Stimulated activated CD4-positive, alpha-beta T cell treated with anti-CD3 and anti-CD28 coated beads, Interleukin-12 subunit alpha, Interleukin-12 subunit beta, amount 100 ng/mL, for 48 hours (primary cell): ENCODE measurements around the gene RET.
"Not testable (repeated sequence)": the region's sequence is repeated elsewhere in the genome, so short reads cannot be mapped to it uniquely, and the experiment has no call there.

Experiments
- DNase-seq, 3 donors: peaks; one replicate each; pipeline ENCODE4 v3.0.0-alpha.2; 2020; ENCODE audit warnings: low read depth in 2 of 3, low spot score in 1 of 3

RET gene

DNA sequence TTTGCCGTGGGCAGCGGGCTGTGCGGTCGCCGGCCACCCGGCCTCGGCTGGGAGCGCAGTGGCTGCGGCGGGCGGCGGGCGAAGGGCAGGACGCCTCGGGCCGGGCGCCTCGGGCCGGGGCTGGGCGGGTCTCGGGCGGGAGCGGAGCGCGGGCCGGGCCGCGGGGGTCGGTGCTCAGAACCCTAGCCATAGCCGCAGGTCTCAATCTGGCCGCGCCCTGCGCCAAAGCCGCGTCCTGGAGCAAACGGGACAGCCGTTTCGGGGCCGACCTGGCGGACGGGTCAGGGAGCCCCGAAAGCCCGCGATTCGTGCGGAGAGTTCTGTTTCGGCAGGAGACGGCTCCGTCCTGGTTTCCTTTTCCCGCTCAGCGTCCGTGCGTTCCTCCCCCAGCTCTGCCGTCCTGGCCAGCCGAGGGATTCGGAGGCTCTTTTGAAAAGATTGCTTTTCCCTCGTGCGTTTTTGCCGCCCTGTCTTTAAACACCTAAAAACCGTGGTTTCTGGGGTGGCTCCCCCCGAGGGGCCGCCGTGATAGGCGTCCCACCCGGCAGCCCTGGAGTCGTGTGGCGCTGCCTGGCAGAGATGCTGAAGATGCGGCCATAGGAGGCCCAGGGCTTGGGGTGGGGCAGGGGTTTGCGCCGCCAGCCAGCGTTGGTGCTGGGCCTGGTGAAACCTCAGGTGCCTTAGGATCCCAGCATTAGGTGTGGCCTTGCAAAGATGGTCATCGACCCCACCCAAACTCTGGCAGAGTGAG lies 727 bp downstream of the RET start:
- DNase-seq: no peak

- no peak for DNase-seq
Measured at GRCh38 chr10:43078175-43078985, 1.5 kb downstream of the RET start.

DNA sequence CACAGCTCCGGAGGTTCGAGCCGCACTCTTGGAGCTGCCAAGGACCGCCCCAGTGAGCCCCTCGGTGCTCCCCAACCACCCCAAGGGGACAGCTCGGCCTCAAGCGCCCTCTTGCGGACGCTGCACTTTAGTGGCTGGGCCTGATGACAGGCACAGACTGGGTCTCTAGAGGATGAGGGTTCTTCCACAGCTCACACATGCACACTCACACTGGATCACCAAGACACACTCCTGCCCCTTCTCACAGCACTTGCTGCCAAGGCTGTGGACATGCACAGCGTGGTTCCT lies 2.1 kb downstream of the RET start:
- DNase-seq: no peak

- DNase-seq: no peak
Measured at GRCh38 chr10:43079856-43080255, 3.0 kb downstream of the RET start.

GRCh38 chr10:43082087-43082486 lies 5.2 kb downstream of the RET start:
- no peak for DNase-seq

DNA sequence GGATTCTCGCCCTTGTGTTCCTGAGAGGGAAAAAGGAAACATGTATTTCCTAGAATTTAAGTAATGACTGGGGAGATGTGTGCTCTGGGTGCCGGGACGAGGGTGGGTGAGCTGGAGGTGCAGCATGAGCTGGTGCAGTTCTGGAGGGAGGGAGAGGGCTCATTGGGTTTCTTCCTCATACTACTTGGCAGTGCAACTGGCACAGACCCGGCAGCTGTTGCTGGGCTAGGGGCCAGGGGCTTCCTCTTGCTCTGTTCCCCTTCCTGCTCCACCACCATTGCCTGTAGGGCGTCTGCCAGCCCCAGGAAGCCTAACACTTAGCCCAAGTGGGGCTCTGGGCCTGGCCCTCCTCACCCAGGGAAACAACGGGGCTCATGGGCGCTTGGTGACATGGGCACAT lies 5.9 kb downstream of the RET start:
- no peak for DNase-seq

GRCh38 chr10:43083764-43084163 lies 6.9 kb downstream of the RET start:
- no peak for DNase-seq

GRCh38 chr10:43084812-43085211 lies 7.9 kb downstream of the RET start:
- DNase-seq: no peak

GRCh38 chr10:43086321-43086942 lies 9.6 kb downstream of the RET start:
- DNase-seq: no peak

GRCh38 chr10:43089519-43089918 lies 12.7 kb downstream of the RET start:
- no peak for DNase-seq

DNA sequence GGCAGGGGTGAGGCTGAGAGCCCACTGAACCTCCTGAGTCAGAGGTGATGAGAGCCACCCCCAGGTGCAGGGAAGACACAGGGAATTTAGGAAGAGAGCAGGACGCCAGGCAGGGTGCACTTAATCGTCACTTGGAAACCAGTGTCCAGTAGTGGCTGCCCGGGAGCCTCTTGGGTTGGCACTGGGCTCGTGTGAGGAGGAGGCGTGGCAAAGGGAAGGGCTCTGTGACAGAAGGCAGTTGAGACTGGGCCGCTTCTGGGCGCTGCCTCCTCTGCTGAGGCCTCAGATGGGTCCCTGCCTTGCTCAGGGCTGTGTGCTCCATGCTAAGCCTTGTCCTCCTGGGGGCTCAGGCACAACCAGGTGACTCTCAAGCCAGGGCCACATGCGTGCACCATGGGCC lies 13.3 kb downstream of the RET start:
- no peak for DNase-seq

DNA sequence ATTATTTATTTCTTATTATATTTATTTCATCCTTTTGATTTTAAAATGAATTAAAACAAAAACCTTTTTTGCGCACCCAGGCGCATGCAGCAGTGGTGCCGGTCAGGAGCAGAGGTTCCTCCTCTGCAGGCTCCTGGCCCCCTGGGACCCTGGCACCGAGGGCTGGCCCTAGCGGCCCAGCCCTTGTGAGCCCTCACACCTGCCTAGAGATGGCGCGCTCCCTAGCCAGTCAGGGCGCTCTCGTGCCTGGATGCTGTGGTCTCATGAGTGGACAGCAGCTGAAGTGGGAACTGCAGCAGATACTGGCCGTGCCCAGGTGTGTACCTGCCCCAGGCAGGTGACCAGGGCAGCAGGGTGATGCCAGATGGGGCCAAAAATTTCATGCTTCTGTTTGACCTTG lies 13.8 kb downstream of the RET start:
- no peak for DNase-seq

- no peak for DNase-seq
Measured at GRCh38 chr10:43091846-43092245, 15.0 kb downstream of the RET start.

- DNase-seq: no peak
Measured at GRCh38 chr10:43093423-43094076, 16.7 kb downstream of the RET start.

- DNase-seq: no peak
Measured at GRCh38 chr10:43094085-43094484, 17.2 kb downstream of the RET start.

DNA sequence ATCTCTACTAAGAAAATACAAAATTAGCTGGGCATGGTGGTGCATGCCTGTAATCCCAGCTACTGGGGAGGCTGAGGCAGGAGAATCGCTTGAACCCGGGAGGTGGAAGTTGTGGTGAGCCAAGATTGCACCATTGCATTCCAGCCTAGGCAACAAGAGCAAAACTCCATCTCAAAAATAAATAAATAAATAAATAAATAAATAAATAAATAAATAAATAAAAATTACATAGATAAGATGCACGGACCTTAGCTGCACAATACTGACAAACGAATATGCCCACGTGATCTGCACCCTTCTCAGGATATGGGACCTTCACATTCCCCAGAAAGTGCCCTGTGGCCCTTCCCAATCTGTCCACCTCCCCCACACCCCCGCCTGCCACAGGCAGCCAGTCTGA lies 22.5 kb downstream of the RET start:
- not testable (repeated sequence) for DNase-seq

DNA sequence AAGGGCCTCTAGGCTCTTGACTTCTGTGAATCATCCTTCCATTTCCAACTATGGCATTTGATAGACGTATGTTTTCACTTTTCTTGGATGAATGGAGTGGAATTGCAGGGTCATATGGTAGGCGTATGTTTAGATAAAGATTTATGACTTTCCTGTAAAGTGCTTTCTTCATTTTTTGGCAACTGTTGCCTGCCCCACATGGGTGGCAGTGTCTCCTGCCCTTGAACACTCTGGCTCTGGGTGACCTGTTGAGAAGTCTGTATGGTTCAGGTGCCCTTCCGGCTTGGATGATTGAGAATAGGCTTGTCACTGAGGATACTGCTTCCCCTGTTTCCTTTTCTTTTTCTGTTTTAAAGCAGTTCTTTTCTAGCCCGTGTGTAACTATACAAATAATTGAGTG lies 23.1 kb downstream of the RET start:
- DNase-seq: no peak

DNA sequence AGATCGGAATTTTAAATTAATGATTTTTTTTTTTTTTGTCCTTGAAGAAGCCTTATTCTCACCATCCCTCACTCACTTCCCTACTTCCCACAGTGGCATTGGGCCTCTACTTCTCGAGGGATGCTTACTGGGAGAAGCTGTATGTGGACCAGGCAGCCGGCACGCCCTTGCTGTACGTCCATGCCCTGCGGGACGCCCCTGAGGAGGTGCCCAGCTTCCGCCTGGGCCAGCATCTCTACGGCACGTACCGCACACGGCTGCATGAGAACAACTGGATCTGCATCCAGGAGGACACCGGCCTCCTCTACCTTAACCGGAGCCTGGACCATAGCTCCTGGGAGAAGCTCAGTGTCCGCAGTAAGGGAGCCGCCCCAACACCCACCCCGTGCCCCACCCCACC lies 23.5 kb downstream of the RET start:
- no peak for DNase-seq

GRCh38 chr10:43102063-43102828 lies 25.4 kb downstream of the RET start:
- DNase-seq: no peak

DNA sequence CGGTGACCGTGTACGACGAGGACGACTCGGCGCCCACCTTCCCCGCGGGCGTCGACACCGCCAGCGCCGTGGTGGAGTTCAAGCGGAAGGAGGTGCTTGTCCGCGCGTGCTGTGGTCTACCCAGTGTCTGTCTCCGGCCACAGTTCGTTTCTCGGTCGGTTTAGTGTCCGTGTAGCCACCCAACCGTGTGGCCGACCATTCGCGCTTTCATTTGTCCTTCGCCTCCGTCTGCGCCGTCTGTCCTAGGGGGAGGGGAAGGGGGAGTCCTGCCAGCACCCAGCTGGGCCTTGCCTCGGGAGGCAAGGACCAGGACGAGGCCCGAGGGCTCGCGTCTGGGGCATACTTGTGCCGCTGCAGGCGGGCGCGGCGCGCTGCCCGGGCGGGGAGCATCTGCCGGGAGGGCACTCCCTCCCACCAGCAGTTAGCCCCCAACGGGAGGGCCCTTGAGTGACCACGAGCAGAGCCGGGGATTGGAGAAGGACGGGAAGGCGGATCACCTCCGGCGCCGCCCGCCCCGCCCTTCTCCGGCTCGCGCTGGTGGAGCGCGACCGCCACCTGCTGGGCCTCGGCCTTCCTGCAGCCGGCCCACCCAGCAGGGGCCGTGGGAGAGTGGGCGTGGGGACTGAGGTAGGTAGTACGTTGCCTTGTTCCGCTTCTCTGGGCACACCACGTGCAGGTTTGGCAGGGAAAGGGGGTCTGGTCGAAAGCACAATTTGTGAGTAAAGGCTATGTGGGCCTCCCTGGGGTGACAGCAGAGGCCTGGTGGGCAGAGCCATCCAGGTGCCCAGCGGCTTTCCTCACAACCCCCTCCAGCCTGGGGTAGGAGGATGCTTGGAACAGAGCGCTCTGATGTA lies 28.5 kb downstream of the RET start:
- DNase-seq: peak; percentile 49 to 79 (median 71)

DNA sequence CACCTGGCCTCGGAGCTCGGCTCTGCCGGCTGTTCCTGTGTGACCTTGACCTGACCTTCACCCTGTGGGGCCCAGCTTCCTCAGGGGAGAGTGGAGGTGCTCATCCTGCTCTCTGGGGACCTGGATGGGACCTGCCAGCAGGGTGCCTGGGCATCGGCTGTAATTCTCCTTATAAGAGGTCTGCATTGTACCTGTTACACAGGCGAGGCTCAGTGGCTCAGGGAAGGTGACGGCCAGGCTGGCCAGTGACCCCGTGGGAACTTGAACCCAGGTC lies 29.0 kb downstream of the RET start:
- DNase-seq: no peak
